Activated CD8-positive, alpha-beta T cell treated with anti-CD3 and anti-CD28 coated beads for 36 hours (primary cell): Measurements from ENCODE around the gene RXRB. TPM values are rescaled to one million over a fixed set of nuclear protein-coding genes. Genes with fewer than 3 reads are reported as not detected.

ENCODE experiments used
- ATAC-seq: fragments of 200-7000 bp; cut with Tn5 transposase; one replicate; pipeline ENCODE4 v1.10.0; 2021; ENCODE audit warnings: mild to moderate bottlenecking, moderate library complexity
- CTCF ChIA-PET: fragments of 350-600 bp; sonication (Branson Sonifier 250); formaldehyde crosslinking; loops from one replicate; lab custom pipeline; 2021; ENCODE audit warnings: antibody characterized with exemption; lab: Charles Lee
- POLR2A ChIA-PET: fragments of 350-600 bp; sonication (Branson Sonifier 250); formaldehyde crosslinking; loops from one replicate; lab custom pipeline; 2021; ENCODE audit warnings: antibody characterized with exemption; lab: Charles Lee
- DNase-seq: peaks from one replicate; pipeline ENCODE4 v3.0.0-alpha.2; 2020
- H3K27ac Mint-ChIP-seq: one replicate; pipeline ENCODE4 v1.8.0; 2021; ENCODE audit warnings: mild to moderate bottlenecking, mixed read lengths
- H3K27me3 Mint-ChIP-seq: one replicate; pipeline ENCODE4 v1.8.0; 2021; ENCODE audit warnings: mixed read lengths
- H3K36me3 Mint-ChIP-seq: one replicate; pipeline ENCODE4 v1.8.0; 2021; ENCODE audit warnings: low read depth, mixed read lengths
- H3K4me1 Mint-ChIP-seq: one replicate; pipeline ENCODE4 v1.8.0; 2021; ENCODE audit warnings: low read depth, mixed read lengths
- H3K4me3 Mint-ChIP-seq: one replicate; pipeline ENCODE4 v1.8.0; 2021; ENCODE audit warnings: mild to moderate bottlenecking, moderate library complexity, mixed read lengths
- H3K9me3 Mint-ChIP-seq: one replicate; pipeline ENCODE4 v1.8.0; 2021; ENCODE audit warnings: mixed read lengths
- intact Hi-C: fragments of 100-400 bp; cut with micrococcal nuclease; formaldehyde crosslinking; loops from one replicate; pipeline ENCODE4 v1.10.0; 2022
- total RNA-seq, 2 experiments: library from RNA; stranded (reverse); gene quantifications; one replicate each; pipeline ENCODE4 v1.2.3, GENCODE V29; 2021
- TF ChIP-seq, protein P1 (sequence below): fragments of 200-600 bp; IDR thresholded peaks from one replicate; pipeline ENCODE4 v1.8.0; 2022; ENCODE audit warnings: antibody characterized with exemption, mild to moderate bottlenecking

RXRB gene
- total RNA-seq, 2 experiments from 2014 or later, result 41.2 to 41.9 TPM

GRCh38 chr6:33203443-33204164, 3.1 kb upstream of the RXRB start:
- Mint-ChIP-seq H3K36me3 (peaks cover 40% of the 10 kb centered on the region), H3K4me1 (peaks cover 57% of the 10 kb centered on the region), H3K27ac (peak overlapping the region; percentile 99), H3K27me3 (no peaks in the 10 kb centered on the region), H3K4me3 (peak overlapping the region; percentile 98), H3K9me3 (no peaks in the 10 kb centered on the region)
- TF ChIP-seq, protein P1, sequence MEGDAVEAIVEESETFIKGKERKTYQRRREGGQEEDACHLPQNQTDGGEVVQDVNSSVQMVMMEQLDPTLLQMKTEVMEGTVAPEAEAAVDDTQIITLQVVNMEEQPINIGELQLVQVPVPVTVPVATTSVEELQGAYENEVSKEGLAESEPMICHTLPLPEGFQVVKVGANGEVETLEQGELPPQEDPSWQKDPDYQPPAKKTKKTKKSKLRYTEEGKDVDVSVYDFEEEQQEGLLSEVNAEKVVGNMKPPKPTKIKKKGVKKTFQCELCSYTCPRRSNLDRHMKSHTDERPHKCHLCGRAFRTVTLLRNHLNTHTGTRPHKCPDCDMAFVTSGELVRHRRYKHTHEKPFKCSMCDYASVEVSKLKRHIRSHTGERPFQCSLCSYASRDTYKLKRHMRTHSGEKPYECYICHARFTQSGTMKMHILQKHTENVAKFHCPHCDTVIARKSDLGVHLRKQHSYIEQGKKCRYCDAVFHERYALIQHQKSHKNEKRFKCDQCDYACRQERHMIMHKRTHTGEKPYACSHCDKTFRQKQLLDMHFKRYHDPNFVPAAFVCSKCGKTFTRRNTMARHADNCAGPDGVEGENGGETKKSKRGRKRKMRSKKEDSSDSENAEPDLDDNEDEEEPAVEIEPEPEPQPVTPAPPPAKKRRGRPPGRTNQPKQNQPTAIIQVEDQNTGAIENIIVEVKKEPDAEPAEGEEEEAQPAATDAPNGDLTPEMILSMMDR, result no peak
- intact Hi-C loops, result no loop called here
- ChIA-PET CTCF (interaction anchor here (1.2 kb wide), 1 partner anchor 45 kb away, joined by 4 read pairs; no protein-coding TSS in a partner anchor), POLR2A (interaction anchor here (1.0 to 1.5 kb wide), 3 partner anchors 14 to 73 kb away, joined by 3 to 5 read pairs (median 3); partner anchors contain the start of gene B3GALT4)
- DNase-seq, result no peak
- no peak for ATAC-seq

- TF ChIP-seq, protein P1, result no peak
- no peaks in the 10 kb centered on the region for H3K27me3 Mint-ChIP-seq
- peaks cover 65% of the 10 kb centered on the region for H3K4me1 Mint-ChIP-seq
- intact Hi-C loops, result no loop called here
- no peak for DNase-seq
- H3K4me3 Mint-ChIP-seq, result peak overlapping the region; percentile 98
- H3K36me3 Mint-ChIP-seq, result peaks cover 40% of the 10 kb centered on the region
- ChIA-PET POLR2A (interaction anchor here (0.7 to 1.5 kb wide), 4 partner anchors 13 to 74 kb away, joined by 3 to 5 read pairs (median 3); partner anchors contain the start of gene B3GALT4), CTCF (interaction anchor here (1.2 kb wide), 1 partner anchor 46 kb away, joined by 4 read pairs; no protein-coding TSS in a partner anchor)
- no peaks in the 10 kb centered on the region for H3K9me3 Mint-ChIP-seq
- H3K27ac Mint-ChIP-seq, result peak overlapping the region; percentile 99
- ATAC-seq, result no peak
Measured at GRCh38 chr6:33202799-33203198, 2.3 kb upstream of the RXRB start.

GRCh38 chr6:33201935-33202334, 1.5 kb upstream of the RXRB start:
- Mint-ChIP-seq H3K4me3 (peak overlapping the region; percentile 98), H3K27ac (peak overlapping the region; percentile 99), H3K27me3 (no peaks in the 10 kb centered on the region), H3K36me3 (peaks cover 47% of the 10 kb centered on the region), H3K9me3 (no peaks in the 10 kb centered on the region), H3K4me1 (peaks cover 72% of the 10 kb centered on the region)
- ChIA-PET CTCF (no interaction called here), POLR2A (no interaction called here)
- DNase-seq (no peak), ATAC-seq (no peak)
- TF ChIP-seq, protein P1, result no peak
- intact Hi-C loops, result no loop called here

DNA sequence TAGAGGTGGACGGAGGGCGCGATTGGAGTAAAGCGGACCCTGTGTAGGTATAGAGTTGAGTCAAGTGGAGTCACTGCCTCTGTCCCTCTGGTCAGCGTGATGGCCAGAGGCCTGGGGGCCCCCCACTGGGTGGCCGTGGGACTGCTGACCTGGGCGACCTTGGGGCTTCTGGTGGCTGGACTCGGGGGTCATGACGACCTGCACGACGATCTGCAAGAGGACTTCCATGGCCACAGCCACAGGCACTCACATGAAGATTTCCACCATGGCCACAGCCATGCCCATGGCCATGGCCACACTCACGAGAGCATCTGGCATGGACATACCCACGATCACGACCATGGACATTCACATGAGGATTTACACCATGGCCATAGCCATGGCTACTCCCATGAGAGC, 681 bp upstream of the RXRB start:
- ChIA-PET POLR2A (no interaction called here), CTCF (no interaction called here)
- ATAC-seq, result no peak
- peaks cover 68% of the 10 kb centered on the region for H3K4me1 Mint-ChIP-seq
- TF ChIP-seq, protein P1, result no peak
- peak overlapping the region; percentile 98 for H3K4me3 Mint-ChIP-seq
- no peaks in the 10 kb centered on the region for H3K27me3 Mint-ChIP-seq
- H3K27ac Mint-ChIP-seq, result peak overlapping the region; percentile 99
- intact Hi-C loops, result no loop called here
- H3K9me3 Mint-ChIP-seq, result no peaks in the 10 kb centered on the region
- H3K36me3 Mint-ChIP-seq, result peaks cover 52% of the 10 kb centered on the region
- no peak for DNase-seq
